OCI-LY3 (cell line): ENCODE data around the gene SEC22A.

Source experiments
- H2AFZ ChIP-seq: fragments of 200-600, 300-600 bp; shearing (Covaris generic); 2 replicates; pipeline ENCODE4 v1.6.0; 2014; ENCODE audit warnings: antibody characterized with exemption, low read depth, low read length
- H3K27ac ChIP-seq: fragments of 200-600, 300-600 bp; sonication (generic); 2 replicates; pipeline ENCODE4 v1.5.1; 2014; ENCODE audit warnings: mild to moderate bottlenecking, low read length, moderate library complexity, mixed read lengths
- H3K27me3 ChIP-seq: fragments of 200-600, 300-600 bp; sonication (generic); 2 replicates; pipeline ENCODE4 v1.6.1; 2014; ENCODE audit warnings: low read depth, low read length, mixed read lengths
- H3K36me3 ChIP-seq: fragments of 200-600, 300-600 bp; sonication (generic); replicated peaks from 2 replicates; pipeline ENCODE3; 2014; ENCODE audit warnings: low read depth, low read length, mixed read lengths
- H3K4me1 ChIP-seq: fragments of 300-600, 200-600 bp; sonication (generic); 2 replicates; pipeline ENCODE4 v1.6.1; 2014; ENCODE audit warnings: low read length, mixed read lengths
- H3K4me2 ChIP-seq: fragments of 200-600, 300-600 bp; sonication (generic); 2 replicates; pipeline ENCODE4 v1.6.1; 2014; ENCODE audit warnings: low read length, mixed read lengths
- H3K4me3 ChIP-seq: fragments of 300-600, 200-600 bp; sonication (generic); 2 replicates; pipeline ENCODE4 v1.5.1; 2014; ENCODE audit warnings: antibody characterized with exemption, mild to moderate bottlenecking, low read length, moderate library complexity
- H3K79me2 ChIP-seq: fragments of 300-600, 200-600 bp; shearing (Covaris generic); 2 replicates; pipeline ENCODE4 v1.6.1; 2014; ENCODE audit warnings: mild to moderate bottlenecking, low read length, mixed read lengths
- H3K9ac ChIP-seq: fragments of 300-600, 200-600 bp; shearing (Covaris generic); 2 replicates; pipeline ENCODE4 v1.6.0; 2014; ENCODE audit warnings: mild to moderate bottlenecking, low read length, moderate library complexity
- H3K9me3 ChIP-seq: fragments of 200-600, 300-600 bp; shearing (Covaris generic); 2 replicates; pipeline ENCODE4 v1.6.1; 2014; ENCODE audit warnings: low read length, mixed read lengths; ENCODE audit not compliant: insufficient read depth
- H4K20me1 ChIP-seq: fragments of 200-600, 300-600 bp; sonication (generic); 2 replicates; pipeline ENCODE4 v1.6.1; 2016; ENCODE audit warnings: low read length, mixed read lengths; ENCODE audit not compliant: insufficient read depth
- CTCF ChIP-seq: fragments of 200-600, 300-600 bp; sonication (generic); IDR thresholded peaks from 2 replicates; pipeline ENCODE4 v1.5.1; 2014; ENCODE audit warnings: antibody characterized with exemption, low read length, low read depth
- EZH2phosphoT487 ChIP-seq: fragments of 200-600 bp; shearing (Covaris generic); IDR thresholded peaks from 2 replicates; pipeline ENCODE4 v1.6.1; 2018; ENCODE audit warnings: antibody characterized with exemption, mixed run types, low read depth

SEC22A gene, protein sequence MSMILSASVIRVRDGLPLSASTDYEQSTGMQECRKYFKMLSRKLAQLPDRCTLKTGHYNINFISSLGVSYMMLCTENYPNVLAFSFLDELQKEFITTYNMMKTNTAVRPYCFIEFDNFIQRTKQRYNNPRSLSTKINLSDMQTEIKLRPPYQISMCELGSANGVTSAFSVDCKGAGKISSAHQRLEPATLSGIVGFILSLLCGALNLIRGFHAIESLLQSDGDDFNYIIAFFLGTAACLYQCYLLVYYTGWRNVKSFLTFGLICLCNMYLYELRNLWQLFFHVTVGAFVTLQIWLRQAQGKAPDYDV

DNA sequence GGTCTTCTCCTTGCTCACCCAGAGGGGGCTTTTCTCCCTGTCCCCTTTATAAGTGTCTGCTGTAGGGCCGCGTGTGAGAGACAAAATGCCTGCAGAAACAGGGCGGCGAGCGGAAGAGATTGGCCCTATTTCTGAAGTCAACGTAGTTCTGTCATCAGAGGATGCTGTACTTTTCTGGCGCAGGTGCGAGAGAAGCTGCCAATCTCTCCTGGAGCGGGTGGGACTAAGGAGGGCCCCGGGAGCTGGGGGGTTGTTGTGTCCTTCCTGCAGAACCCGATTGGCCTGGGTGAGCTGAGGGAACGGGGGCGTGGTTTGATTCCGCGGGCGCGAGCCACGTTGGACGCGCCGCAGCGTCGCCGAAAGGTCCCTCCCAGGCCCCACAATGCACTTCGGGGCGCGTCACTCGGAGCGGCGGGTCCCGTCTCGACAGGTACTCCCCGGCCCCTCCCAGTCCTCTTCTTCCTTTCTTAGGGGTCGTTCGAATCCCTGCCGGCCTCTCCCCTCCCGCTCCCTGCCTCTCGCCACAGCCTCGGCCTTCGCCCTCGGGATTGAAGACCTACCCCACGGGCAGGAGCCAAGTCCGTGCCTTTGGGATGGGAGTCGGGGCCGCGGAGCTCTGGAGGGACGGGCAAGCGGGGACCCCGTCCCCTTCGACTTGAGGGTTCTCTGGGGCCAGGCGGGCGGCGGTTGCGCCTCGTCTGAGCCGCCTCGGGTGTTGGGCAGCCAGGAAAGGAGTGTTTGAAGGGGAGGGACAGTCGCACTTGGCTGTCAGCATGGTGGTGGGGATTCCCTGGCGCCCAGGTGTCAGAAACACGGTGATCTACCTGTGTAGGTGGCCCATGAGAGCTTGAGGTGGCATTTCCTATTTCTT is at the start of gene SEC22A:
SEC22A (plus strand) TSS at position 387 of the 871 bp plus-strand sequence. CDS start 7,275 bp downstream, outside the sequence.
- TF ChIP-seq CTCF = no peak
- no peak for TF ChIP-seq EZH2phosphoT487
- H3K9ac ChIP-seq = peak within 1 kb of the TSS; percentile 95

GRCh38 chr3:123152687-123153086 is 49.1 kb upstream of the SEC22A start:
- Histone ChIP-seq H3K27ac (peak overlapping the region; percentile 67), H3K27me3 (no peaks in the 10 kb centered on the region), H4K20me1 (no peaks in the 10 kb centered on the region), H3K4me1 (peaks cover 22% of the 10 kb centered on the region), H3K36me3 (peaks cover 35% of the 10 kb centered on the region), H3K4me3 (no peak overlapping the region), H3K9me3 (no peaks in the 10 kb centered on the region), H3K4me2 (peak overlapping the region; percentile 38), H3K79me2 (no peaks in the 10 kb centered on the region), H2AFZ (no peak overlapping the region), H3K9ac (peak overlapping the region; percentile 16; the same call in 1 of the 2 replicates)
- TF ChIP-seq CTCF (no peak), EZH2phosphoT487 (no peak)

More for the DNA sequence above, at the start of gene SEC22A:
- H2AFZ ChIP-seq = peak within 1 kb of the TSS; percentile 99
- no peaks in the 10 kb centered on the region for H3K27me3 ChIP-seq
- H3K79me2 ChIP-seq = peaks cover 24% of the 10 kb centered on the region
- H3K9me3 ChIP-seq = no peaks in the 10 kb centered on the region
- peaks cover 11% of the 10 kb centered on the region for H3K4me1 ChIP-seq
- H3K4me2 ChIP-seq = peak within 1 kb of the TSS; percentile 99
- H4K20me1 ChIP-seq = no peaks in the 10 kb centered on the region
- H3K27ac ChIP-seq = peak within 1 kb of the TSS; percentile 58
- peak within 1 kb of the TSS; percentile 98 for H3K4me3 ChIP-seq
- H3K36me3 ChIP-seq = no peaks in the 10 kb centered on the region

GRCh38 chr3:123153125-123154019 is 48.4 kb upstream of the SEC22A start:
- Histone ChIP-seq H3K4me3 (no peak overlapping the region), H2AFZ (no peak overlapping the region), H3K27me3 (no peaks in the 10 kb centered on the region), H3K36me3 (peaks cover 38% of the 10 kb centered on the region), H3K4me2 (peak overlapping the region; percentile 38), H3K9ac (peak overlapping the region; percentile 16; the same call in 1 of the 2 replicates), H3K27ac (peak overlapping the region; percentile 67), H4K20me1 (no peaks in the 10 kb centered on the region), H3K4me1 (peaks cover 27% of the 10 kb centered on the region), H3K9me3 (no peaks in the 10 kb centered on the region), H3K79me2 (no peaks in the 10 kb centered on the region)
- no peak for TF ChIP-seq EZH2phosphoT487
- TF ChIP-seq CTCF = peak; percentile 31
